HL-60/S4 treated with retinoic acid at 250 ng/mL for 4 days and 3 days (cell line): ENCODE measurements around the gene ADAMTS16.

Experiments
- in situ Hi-C: fragments of 300-500 bp; cut with MboI; formaldehyde crosslinking; loops from 2 replicates; pipeline ENCODE4 v1.7.0; 2022; ENCODE audit warnings: low sequenced_read_pairs

Gene ADAMTS16

DNA sequence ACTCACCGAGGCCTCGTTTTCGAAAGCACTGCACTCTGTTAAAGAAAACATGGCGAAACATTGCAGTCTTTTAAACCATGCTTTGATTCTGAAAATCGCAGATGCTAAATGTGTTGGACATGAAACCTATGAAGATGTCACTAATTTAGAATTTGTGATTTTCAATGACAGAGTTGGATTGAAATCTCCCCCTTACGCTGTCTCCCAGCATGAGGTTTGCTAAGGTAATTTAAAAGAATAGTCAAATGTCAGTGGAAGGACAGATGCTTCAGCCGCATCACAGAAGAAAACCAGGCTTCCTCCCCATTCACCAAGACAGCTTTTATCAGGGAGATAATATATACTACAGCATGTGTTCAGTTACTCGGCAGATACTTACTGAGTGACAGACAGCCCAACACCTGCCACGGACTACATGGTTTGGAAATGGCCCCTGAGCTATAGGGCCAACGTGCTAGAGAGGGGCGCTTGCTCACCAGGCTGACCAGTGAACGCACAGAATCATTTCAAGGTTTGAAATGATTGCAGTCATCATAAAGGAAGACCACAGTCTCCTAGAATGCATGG is 136.9 kb downstream of the ADAMTS16 start:
- in situ Hi-C loops, result no loop called here

- in situ Hi-C loops, result no loop called here
Measured at GRCh38 chr5:5278201-5278814, 138.2 kb downstream of the ADAMTS16 start.

- in situ Hi-C loops, result no loop called here
Measured at GRCh38 chr5:5278815-5279381, 138.8 kb downstream of the ADAMTS16 start.

GRCh38 chr5:5285906-5286305 is 145.8 kb downstream of the ADAMTS16 start:
- in situ Hi-C loops, result no loop called here

GRCh38 chr5:5287419-5287818 is 147.3 kb downstream of the ADAMTS16 start:
- in situ Hi-C loops, result no loop called here

DNA sequence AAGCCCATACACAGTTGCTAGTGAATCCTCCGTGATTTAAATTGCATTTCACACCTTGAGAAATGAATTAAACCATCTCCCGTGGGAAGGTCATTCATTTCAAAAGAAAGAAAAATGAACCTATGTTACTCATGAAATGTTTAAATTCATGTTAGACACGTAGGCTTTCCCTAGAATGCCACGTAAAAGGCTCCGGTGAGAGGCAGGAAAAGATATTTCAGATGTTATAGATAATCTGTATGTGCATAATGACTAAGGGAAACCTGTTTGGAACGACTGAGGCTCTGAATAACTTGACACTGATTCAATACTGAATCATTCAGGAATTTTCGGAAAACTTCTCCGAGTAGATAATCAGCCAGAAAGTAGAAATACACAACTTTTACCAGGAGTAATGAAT is 148.1 kb downstream of the ADAMTS16 start:
- in situ Hi-C loops, result no loop called here

GRCh38 chr5:5289537-5289936 is 149.4 kb downstream of the ADAMTS16 start:
- in situ Hi-C loops, result no loop called here

GRCh38 chr5:5290674-5291334 is 150.7 kb downstream of the ADAMTS16 start:
- in situ Hi-C loops, result no loop called here

DNA sequence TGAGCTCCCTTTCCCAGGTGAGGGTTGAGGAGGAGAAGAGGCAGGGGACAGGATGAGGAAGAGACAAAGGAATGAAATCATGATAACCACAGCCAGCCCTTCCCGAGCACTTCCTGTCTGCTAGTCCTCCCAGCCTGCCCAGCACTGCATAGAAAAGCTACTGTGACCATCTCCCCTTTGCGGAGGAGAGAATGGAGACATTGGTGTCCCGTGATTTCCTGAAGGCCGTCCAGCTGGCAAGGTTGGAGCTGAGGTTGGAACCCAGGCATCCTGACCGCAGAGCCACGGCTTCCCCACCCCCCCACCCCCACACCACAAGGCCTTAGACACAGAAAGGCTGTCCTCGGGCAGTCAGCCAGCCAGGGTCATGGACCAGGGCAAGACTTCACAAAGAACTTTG is 151.2 kb downstream of the ADAMTS16 start:
- in situ Hi-C loops, result no loop called here

- in situ Hi-C loops, result no loop called here
Measured at GRCh38 chr5:5293029-5293428, 152.9 kb downstream of the ADAMTS16 start.

DNA sequence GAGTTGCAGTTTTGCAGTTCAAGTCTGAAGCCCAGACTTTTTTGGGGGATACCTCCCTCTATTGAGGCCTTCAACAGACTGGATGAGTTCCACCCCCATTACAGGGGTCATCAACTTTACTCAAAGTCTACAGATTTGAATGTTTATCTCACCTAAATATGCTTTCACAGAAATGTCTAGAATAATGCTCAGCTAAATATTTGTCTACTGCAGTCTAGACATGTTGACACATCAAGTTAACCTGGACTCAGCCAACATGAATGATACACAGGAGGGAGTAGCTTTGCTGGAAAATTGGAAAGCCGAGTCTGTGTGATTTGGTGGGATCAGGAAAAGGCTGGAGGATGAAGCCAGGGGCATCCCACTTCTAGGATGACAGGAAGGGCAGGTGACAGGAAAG is 154.3 kb downstream of the ADAMTS16 start:
- in situ Hi-C loops, result no loop called here

DNA sequence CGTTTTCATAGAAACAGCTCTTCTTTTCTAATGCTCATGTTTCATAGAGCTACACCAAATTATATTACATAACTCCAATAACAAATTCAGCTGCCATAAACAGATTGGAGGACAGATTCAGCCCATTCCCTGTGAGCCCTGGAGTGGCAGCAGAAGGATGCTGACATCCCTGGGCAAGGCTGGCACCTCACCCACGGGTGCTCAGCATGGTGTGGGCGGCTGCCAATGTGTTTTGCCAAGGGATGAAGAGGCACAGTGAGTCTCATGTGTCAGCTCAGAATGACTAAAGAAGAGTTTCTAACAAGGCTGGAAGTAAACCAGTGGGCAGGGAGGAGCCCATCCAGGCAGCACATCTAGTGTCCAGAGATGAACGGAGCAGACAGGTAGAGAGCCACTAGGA is 155.2 kb downstream of the ADAMTS16 start:
- in situ Hi-C loops, result no loop called here

- in situ Hi-C loops, result no loop called here
Measured at GRCh38 chr5:5296051-5296450, 155.9 kb downstream of the ADAMTS16 start.

- in situ Hi-C loops, result no loop called here
Measured at GRCh38 chr5:5297432-5298067, 157.4 kb downstream of the ADAMTS16 start.

GRCh38 chr5:5298068-5298633 is 158.0 kb downstream of the ADAMTS16 start:
- in situ Hi-C loops, result no loop called here

GRCh38 chr5:5298841-5299541 is 158.9 kb downstream of the ADAMTS16 start:
- in situ Hi-C loops, result no loop called here

DNA sequence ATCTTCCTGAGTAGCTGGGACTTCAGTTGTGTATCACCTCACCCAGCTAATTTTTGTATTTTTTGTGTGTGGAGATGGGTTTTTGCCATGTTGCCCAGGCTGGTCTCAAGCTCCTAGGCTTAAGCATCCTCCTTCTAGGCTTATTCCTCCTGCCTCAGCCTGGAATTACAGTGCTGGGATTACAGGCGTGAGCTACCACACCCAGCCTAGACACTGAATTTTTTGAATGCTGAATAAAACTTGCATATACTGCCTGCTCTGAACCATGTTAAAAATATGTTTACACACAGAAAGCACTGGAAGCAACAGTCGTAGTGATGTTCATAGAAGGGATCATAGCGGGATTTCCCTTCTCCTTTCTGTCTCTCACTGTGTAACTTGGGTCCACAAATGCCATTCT is 161.0 kb downstream of the ADAMTS16 start:
- in situ Hi-C loops, result no loop called here

- in situ Hi-C loops, result no loop called here
Measured at GRCh38 chr5:5302201-5302600, 162.1 kb downstream of the ADAMTS16 start.

DNA sequence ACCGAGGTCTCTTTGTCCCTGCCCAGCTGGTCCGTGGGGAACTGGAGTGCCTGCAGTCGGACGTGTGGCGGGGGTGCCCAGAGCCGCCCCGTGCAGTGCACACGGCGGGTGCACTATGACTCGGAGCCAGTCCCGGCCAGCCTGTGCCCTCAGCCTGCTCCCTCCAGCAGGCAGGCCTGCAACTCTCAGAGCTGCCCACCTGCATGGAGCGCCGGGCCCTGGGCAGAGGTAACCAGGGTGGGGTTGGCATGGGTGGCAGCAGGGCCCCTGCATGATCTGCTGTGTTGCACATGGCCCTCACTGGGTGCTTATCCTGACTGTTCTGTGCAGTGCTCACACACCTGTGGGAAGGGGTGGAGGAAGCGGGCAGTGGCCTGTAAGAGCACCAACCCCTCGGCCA is 163.1 kb downstream of the ADAMTS16 start:
- in situ Hi-C loops, result no loop called here

DNA sequence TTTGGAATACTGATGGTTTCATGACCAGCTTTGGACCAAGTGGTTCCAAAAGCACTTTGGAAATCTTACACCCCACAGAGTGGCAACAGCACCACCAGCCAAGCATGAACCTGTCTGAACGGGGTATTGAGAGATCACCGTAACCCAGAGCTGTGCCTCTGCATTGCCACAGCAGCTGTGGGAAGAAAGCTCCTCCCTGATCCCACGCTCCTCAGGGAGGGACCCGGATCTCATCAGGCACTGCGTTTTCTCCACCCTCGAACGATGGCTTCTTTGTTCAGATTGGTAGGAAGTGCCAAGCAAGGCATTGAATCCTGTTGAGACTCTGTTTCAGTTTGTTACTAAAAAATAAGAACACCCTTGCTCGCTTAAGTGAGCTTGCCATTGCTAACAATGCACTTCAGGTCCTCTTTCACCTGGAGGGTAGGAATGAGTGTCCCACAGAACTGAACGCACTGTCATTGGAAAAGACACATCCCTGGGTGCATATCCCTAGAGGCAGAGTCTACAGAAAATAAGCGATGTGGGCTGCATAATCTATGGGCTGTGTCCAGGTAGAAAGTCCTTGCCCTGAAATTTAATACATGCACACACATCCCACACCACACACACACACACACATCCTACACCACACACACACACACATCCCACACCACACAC is 164.4 kb downstream of the ADAMTS16 start:
- in situ Hi-C loops, result no loop called here
